CD4-positive, alpha-beta memory T cell (primary cell): ENCODE data around the gene DCHS2. TPM values are rescaled to one million over a fixed set of nuclear protein-coding genes. Genes with fewer than 3 reads are reported as not detected.

Source experiments
- CTCF ChIA-PET: fragments of 350-600 bp; sonication (Branson Sonifier 250); formaldehyde crosslinking; loops from one replicate; lab custom pipeline; 2021; ENCODE audit warnings: inconsistent platforms; ENCODE audit not compliant: partially characterized antibody; lab: Charles Lee
- POLR2A ChIA-PET: fragments of 350-600 bp; sonication (Branson Sonifier 250); formaldehyde crosslinking; loops from one replicate; lab custom pipeline; 2021; ENCODE audit not compliant: partially characterized antibody; lab: Charles Lee
- DNase-seq, 5 donors: peaks; one replicate each; pipeline versions ENCODE4 v3.0.0 to v3.0.0-alpha.2; 2020 to 2022; ENCODE audit warnings: mixed read lengths in 1 of 5
- H3K27ac ChIP-seq: one replicate; pipeline ENCODE4 v1.7.0; 2013; ENCODE audit warnings: low read depth, low read length
- H3K27me3 ChIP-seq: 2 replicates; pipeline ENCODE4 v1.7.0; 2013; ENCODE audit warnings: mild to moderate bottlenecking, low read length, moderate library complexity; ENCODE audit not compliant: insufficient read depth
- H3K36me3 ChIP-seq: 2 replicates; pipeline ENCODE4 v1.7.0; 2013; ENCODE audit warnings: mild to moderate bottlenecking, low read length, moderate library complexity; ENCODE audit not compliant: insufficient read depth
- H3K4me1 ChIP-seq: 2 replicates; pipeline ENCODE4 v1.7.0; 2013; ENCODE audit warnings: mild to moderate bottlenecking, low read length, moderate library complexity; ENCODE audit not compliant: insufficient read depth
- H3K4me3 ChIP-seq, 2 donors: one replicate each; pipeline ENCODE4 v1.7.0; 2013; ENCODE audit warnings: low read length in 2 of 2, mild to moderate bottlenecking in 1 of 2
- H3K9me3 ChIP-seq, 2 donors: one replicate each; pipeline ENCODE4 v1.7.0; 2013; ENCODE audit warnings: low read length in 2 of 2, control low read depth in 1 of 2; ENCODE audit not compliant: control insufficient read depth in 1 of 2
- H3K27ac Mint-ChIP-seq, 7 donors: one replicate each; pipeline ENCODE4 v1.8.0; 2020 to 2021; ENCODE audit warnings: mixed read lengths in 7 of 7, mild to moderate bottlenecking in 6 of 7, inconsistent platforms in 3 of 7, moderate library complexity in 3 of 7
- H3K27me3 Mint-ChIP-seq, 2 donors: one replicate each; pipeline ENCODE4 v1.8.0; 2020 to 2021; ENCODE audit warnings: mixed read lengths in 2 of 2
- H3K36me3 Mint-ChIP-seq, 2 donors: one replicate each; pipeline ENCODE4 v1.8.0; 2020 to 2021; ENCODE audit warnings: mixed read lengths in 2 of 2, inconsistent platforms in 1 of 2, mild to moderate bottlenecking in 1 of 2
- H3K4me1 Mint-ChIP-seq, 4 donors: one replicate each; pipeline ENCODE4 v1.8.0; 2020 to 2021; ENCODE audit warnings: mixed read lengths in 4 of 4, mild to moderate bottlenecking in 1 of 4
- H3K4me3 Mint-ChIP-seq, 8 donors: one replicate each; pipeline ENCODE4 v1.8.0; 2020 to 2021; ENCODE audit warnings: mixed read lengths in 8 of 8, mild to moderate bottlenecking in 7 of 8, moderate library complexity in 6 of 8, inconsistent platforms in 3 of 8
- H3K9me3 Mint-ChIP-seq, 8 donors: one replicate each; pipeline ENCODE4 v1.8.0; 2020 to 2021; ENCODE audit warnings: mixed read lengths in 8 of 8, mild to moderate bottlenecking in 5 of 8, inconsistent platforms in 3 of 8, moderate library complexity in 1 of 8
- intact Hi-C: fragments of 100-400 bp; cut with micrococcal nuclease; formaldehyde crosslinking; loops from one replicate; pipeline ENCODE4 v1.15.1; 2023
- polyA plus RNA-seq, 2 donors: library from polyadenylated mRNA; unstranded; fragments of 300-500 nt; fragmentation: Illumina TruSeq; gene quantifications; one replicate each; pipeline ENCODE4 v1.2.3, GENCODE V29; 2021
- total RNA-seq, 2 experiments: library from RNA; stranded (reverse); gene quantifications; one replicate each; pipeline ENCODE4 v1.2.3, GENCODE V29; 2021

DCHS2 gene
- total and polyA plus RNA-seq, 4 experiments from 2014 or later = 0.14 to 0.33 (median 0.17) TPM; not detected in 1

DNA sequence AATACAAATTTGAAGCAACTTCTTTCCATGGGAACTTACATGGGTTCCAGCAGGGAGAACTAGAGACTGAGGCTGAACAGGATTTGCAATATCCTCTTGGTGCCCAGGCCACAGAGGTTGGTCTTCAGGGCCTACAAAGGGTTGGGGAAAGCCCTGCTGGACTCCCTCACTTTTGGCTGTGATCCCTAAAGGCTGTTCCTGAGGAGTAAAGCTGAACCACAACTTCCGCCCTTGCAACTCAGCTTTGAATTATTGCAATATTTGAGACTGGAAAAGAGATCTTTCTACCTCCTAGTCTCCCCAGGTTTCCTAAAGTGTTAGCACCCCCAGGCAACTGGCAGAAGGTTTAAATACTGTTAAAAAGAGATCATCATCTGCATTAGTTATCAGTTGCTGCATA is 26.9 kb downstream of the DCHS2 start:
- ChIA-PET POLR2A (no interaction called here), CTCF (no interaction called here)
- Histone ChIP-seq H3K4me1 (no peaks in the 10 kb centered on the region), H3K27me3 (no peaks in the 10 kb centered on the region), H3K9me3 (no peaks in the 10 kb centered on the region), H3K36me3 (no peaks in the 10 kb centered on the region), H3K4me3 (no peak overlapping the region), H3K27ac (no peak overlapping the region)
- Mint-ChIP-seq H3K9me3 (no peaks in the 10 kb centered on the region), H3K4me3 (no peak overlapping the region), H3K27me3 (peaks cover 8 to 11% of the 10 kb centered on the region in 2 donors), H3K4me1 (no peaks in the 10 kb centered on the region), H3K36me3 (no peaks in the 10 kb centered on the region), H3K27ac (no peak overlapping the region)
- DNase-seq = no peak
- intact Hi-C loops = no loop called here

DNA sequence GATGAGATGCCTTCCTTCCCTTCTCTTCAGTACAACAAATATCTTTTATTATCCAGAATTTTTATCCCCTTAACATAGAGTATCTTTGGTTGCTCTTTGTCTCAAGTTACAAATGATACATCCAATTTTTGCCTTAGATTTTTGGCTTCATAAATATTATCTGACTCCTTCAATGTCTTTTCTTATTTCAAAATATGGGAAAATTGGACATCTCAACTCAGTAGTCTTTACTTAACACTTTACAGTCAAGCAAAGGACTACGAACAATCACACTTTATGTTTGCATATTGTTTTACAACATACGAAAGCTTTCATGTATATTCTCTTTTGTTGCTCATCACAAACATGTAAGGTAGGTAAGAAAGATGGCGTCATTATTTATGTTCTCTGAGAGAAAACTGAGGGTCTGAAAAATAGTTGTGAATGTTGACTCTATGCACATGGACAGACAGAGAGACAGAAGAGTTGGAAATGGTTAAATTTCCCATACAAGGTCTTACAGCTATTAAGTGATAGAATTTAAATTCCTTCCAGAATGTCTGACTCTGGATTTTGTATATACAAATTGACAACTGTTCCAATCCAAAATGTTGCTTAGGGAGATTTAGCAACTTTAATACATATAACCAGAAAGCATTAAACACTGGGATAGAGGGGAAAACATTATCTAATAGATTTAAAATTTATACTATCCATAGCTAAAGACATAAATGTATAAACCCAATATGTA is 29.4 kb downstream of the DCHS2 start:
- H3K4me3 Mint-ChIP-seq = no peak overlapping the region
- H3K9me3 Mint-ChIP-seq = no peaks in the 10 kb centered on the region
- no peaks in the 10 kb centered on the region for H3K4me1 Mint-ChIP-seq
- ChIA-PET POLR2A (no interaction called here), CTCF (no interaction called here)
- no peak overlapping the region for H3K4me3 ChIP-seq
- H3K27me3 ChIP-seq = no peaks in the 10 kb centered on the region
- H3K36me3 ChIP-seq = no peaks in the 10 kb centered on the region
- H3K27ac ChIP-seq = no peak overlapping the region
- H3K27me3 Mint-ChIP-seq = peaks cover 9% of the 10 kb centered on the region in 2 donors
- H3K4me1 ChIP-seq = no peaks in the 10 kb centered on the region
- intact Hi-C loops = no loop called here
- no peaks in the 10 kb centered on the region for H3K36me3 Mint-ChIP-seq
- no peak for DNase-seq
- no peak overlapping the region for H3K27ac Mint-ChIP-seq
- no peaks in the 10 kb centered on the region for H3K9me3 ChIP-seq

DNA sequence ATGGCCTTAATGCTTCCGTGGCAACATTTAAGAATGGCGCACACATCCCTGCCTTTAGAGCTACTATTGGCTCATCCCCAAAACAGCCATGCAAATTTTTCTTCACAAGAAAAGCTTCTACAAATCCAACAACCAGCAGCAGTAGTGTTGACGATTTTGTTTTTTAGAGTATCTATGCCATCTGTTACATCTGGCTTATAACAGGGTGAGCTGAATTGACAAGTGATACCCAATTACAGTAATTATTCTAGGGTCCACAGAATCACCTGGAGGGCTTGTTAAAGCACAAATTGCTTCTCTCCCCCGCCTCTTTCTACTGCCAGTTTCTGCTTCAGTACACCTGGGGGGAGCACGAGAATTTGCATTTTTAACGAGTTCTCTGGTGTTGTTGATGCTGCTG is 34.1 kb downstream of the DCHS2 start:
- no peak overlapping the region for H3K27ac ChIP-seq
- intact Hi-C loops = no loop called here
- H3K27me3 ChIP-seq = no peaks in the 10 kb centered on the region
- H3K4me1 Mint-ChIP-seq = no peaks in the 10 kb centered on the region
- H3K4me3 ChIP-seq = no peak overlapping the region
- no peaks in the 10 kb centered on the region for H3K36me3 ChIP-seq
- H3K4me3 Mint-ChIP-seq = no peak overlapping the region
- H3K9me3 ChIP-seq = no peaks in the 10 kb centered on the region
- H3K36me3 Mint-ChIP-seq = no peaks in the 10 kb centered on the region
- no peak for DNase-seq
- POLR2A ChIA-PET = no interaction called here
- peaks cover 6 to 13% of the 10 kb centered on the region in 2 donors for H3K27me3 Mint-ChIP-seq
- CTCF ChIA-PET = no interaction called here
- H3K9me3 Mint-ChIP-seq = peaks cover 0 to 2% (median 0%) of the 10 kb centered on the region in 8 donors
- H3K4me1 ChIP-seq = no peaks in the 10 kb centered on the region
- no peak overlapping the region for H3K27ac Mint-ChIP-seq

DNA sequence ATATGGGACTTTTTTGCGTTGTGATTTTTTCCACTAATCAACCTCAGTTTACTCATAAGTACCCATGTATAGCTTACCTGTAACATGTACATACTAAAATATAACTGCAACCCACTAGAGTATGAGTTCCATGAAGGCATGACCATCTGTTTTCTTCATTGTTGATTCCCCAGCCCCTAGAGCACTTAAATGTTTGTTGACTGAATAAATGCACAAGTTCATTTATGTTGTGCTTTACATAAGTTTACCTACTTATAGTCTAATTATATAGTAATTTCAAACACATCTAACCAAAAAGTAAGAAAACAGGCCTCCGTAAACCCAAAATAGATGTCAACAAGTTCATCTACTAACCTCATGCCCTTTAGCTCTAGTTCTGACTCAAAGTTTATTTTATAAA is 34.7 kb downstream of the DCHS2 start:
- Histone ChIP-seq H3K4me3 (no peak overlapping the region), H3K9me3 (no peaks in the 10 kb centered on the region), H3K36me3 (no peaks in the 10 kb centered on the region), H3K27ac (no peak overlapping the region), H3K4me1 (no peaks in the 10 kb centered on the region), H3K27me3 (no peaks in the 10 kb centered on the region)
- ChIA-PET POLR2A (no interaction called here), CTCF (no interaction called here)
- no peak overlapping the region for H3K4me3 Mint-ChIP-seq
- H3K4me1 Mint-ChIP-seq = no peaks in the 10 kb centered on the region
- H3K27ac Mint-ChIP-seq = no peak overlapping the region
- H3K9me3 Mint-ChIP-seq = peaks cover 0 to 2% (median 0%) of the 10 kb centered on the region in 8 donors
- H3K27me3 Mint-ChIP-seq = peaks cover 4 to 13% of the 10 kb centered on the region in 2 donors
- intact Hi-C loops = no loop called here
- no peaks in the 10 kb centered on the region for H3K36me3 Mint-ChIP-seq
- no peak for DNase-seq

DNA sequence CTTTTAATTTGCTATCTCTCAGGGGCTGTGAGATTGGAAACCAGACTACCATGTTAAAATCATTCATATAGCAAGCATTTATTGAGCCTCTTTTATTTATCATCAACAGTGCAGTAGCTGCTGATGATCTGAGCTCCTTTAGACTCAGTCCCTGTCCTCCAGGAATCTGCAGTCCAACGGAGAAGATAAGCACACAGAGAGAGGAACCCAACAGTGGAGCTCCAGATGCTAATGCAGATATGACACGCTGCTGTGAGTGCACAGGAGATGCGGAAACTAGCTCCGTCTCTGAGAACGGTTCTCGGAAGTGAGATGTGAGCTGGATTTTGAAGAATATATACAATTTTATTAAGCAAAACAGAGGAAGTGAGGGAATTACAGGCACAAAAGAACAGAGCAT is 35.4 kb downstream of the DCHS2 start:
- ChIA-PET POLR2A (no interaction called here), CTCF (no interaction called here)
- no peak overlapping the region for H3K27ac ChIP-seq
- no peaks in the 10 kb centered on the region for H3K4me1 ChIP-seq
- H3K27me3 ChIP-seq = no peaks in the 10 kb centered on the region
- peaks cover 4 to 13% of the 10 kb centered on the region in 2 donors for H3K27me3 Mint-ChIP-seq
- H3K9me3 Mint-ChIP-seq = peaks cover 0 to 2% (median 0%) of the 10 kb centered on the region in 8 donors
- no peaks in the 10 kb centered on the region for H3K9me3 ChIP-seq
- intact Hi-C loops = no loop called here
- no peak overlapping the region for H3K4me3 ChIP-seq
- H3K4me1 Mint-ChIP-seq = no peaks in the 10 kb centered on the region
- H3K36me3 ChIP-seq = no peaks in the 10 kb centered on the region
- H3K36me3 Mint-ChIP-seq = no peaks in the 10 kb centered on the region
- no peak overlapping the region for H3K4me3 Mint-ChIP-seq
- no peak overlapping the region for H3K27ac Mint-ChIP-seq
- no peak for DNase-seq

DNA sequence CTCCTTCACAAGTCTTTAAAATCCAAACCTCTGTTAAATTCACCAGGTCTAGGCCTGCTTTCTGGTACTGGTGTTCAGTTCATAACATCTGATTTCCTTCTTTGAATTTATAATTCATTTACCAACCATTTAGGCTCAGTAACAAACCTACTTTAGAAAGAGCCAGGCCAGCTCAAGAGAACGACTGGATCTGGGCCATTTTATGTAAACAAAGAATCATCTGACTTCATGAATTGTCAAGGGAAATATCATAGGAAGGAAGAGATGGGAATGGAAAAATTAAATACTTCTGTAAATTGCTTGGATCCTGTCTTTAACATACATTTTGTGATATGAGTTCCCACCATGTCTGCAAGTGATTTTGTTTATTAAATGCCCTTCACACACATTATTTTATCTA is 36.5 kb downstream of the DCHS2 start:
- Mint-ChIP-seq H3K36me3 (no peaks in the 10 kb centered on the region), H3K27me3 (peaks cover 4 to 12% of the 10 kb centered on the region in 2 donors), H3K4me1 (no peaks in the 10 kb centered on the region), H3K4me3 (no peak overlapping the region), H3K27ac (no peak overlapping the region), H3K9me3 (peaks cover 0 to 2% (median 0%) of the 10 kb centered on the region in 8 donors)
- no peaks in the 10 kb centered on the region for H3K27me3 ChIP-seq
- CTCF ChIA-PET = interaction anchor here (1.2 to 1.3 kb wide), 2 partner anchors 16 to 18 kb away, joined by 3 read pairs; no protein-coding TSS in a partner anchor
- no peak for DNase-seq
- H3K36me3 ChIP-seq = no peaks in the 10 kb centered on the region
- H3K4me3 ChIP-seq = no peak overlapping the region
- no peaks in the 10 kb centered on the region for H3K4me1 ChIP-seq
- H3K27ac ChIP-seq = no peak overlapping the region
- POLR2A ChIA-PET = no interaction called here
- intact Hi-C loops = no loop called here
- no peaks in the 10 kb centered on the region for H3K9me3 ChIP-seq

DNA sequence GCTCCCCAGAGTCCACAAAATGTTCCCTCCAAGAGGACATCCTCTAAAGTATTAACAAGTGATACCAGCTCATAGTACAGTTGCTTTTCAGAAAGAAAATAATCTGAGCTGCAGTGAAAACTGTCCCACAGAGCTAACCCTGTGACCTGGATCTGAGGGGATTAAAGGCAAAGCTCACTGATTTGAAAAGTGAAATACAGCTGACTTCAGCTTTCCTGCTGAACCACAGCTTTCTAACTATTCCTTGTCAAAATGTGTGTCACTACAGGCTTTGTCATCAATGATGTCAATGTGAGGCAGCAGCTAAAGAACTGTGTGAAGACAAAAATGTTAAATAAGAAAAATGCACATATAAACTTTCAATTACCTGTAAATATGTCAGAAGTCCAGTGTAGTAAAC is 36.9 kb downstream of the DCHS2 start:
- peaks cover 0 to 2% (median 0%) of the 10 kb centered on the region in 8 donors for H3K9me3 Mint-ChIP-seq
- H3K4me3 ChIP-seq = no peak overlapping the region
- H3K4me3 Mint-ChIP-seq = no peak overlapping the region
- ChIA-PET CTCF (interaction anchor here (1.2 to 1.3 kb wide), 2 partner anchors 15 to 18 kb away, joined by 3 read pairs; no protein-coding TSS in a partner anchor), POLR2A (no interaction called here)
- DNase-seq = no peak
- H3K36me3 ChIP-seq = no peaks in the 10 kb centered on the region
- H3K27me3 ChIP-seq = no peaks in the 10 kb centered on the region
- intact Hi-C loops = no loop called here
- no peak overlapping the region for H3K27ac Mint-ChIP-seq
- H3K4me1 Mint-ChIP-seq = no peaks in the 10 kb centered on the region
- H3K27ac ChIP-seq = no peak overlapping the region
- no peaks in the 10 kb centered on the region for H3K4me1 ChIP-seq
- no peaks in the 10 kb centered on the region for H3K9me3 ChIP-seq
- H3K27me3 Mint-ChIP-seq = peaks cover 6 to 12% of the 10 kb centered on the region in 2 donors
- no peaks in the 10 kb centered on the region for H3K36me3 Mint-ChIP-seq
